MG63 (cell line): ENCODE data around the gene ARHGAP19. TPM values are rescaled to one million over a fixed set of nuclear protein-coding genes. Genes with fewer than 3 reads are reported as not detected.

Experiments
- DNase-seq: peaks from one replicate; pipeline ENCODE4 v3.0.0-alpha.2; 2020
- H3K27me3 ChIP-seq: fragments of 250-450 bp; sonication (Bioruptor Pico); 2 replicates; pipeline ENCODE4 v1.5.1; 2020; ENCODE audit warnings: mild to moderate bottlenecking, moderate library complexity
- H3K36me3 ChIP-seq: fragments of 250-450 bp; sonication (Bioruptor Pico); 2 replicates; pipeline ENCODE4 v1.5.1; 2020; ENCODE audit warnings: mild to moderate bottlenecking, moderate library complexity
- H3K4me3 ChIP-seq: fragments of 250-450 bp; sonication (Bioruptor Pico); 2 replicates; pipeline ENCODE4 v1.5.1; 2020; ENCODE audit warnings: mild to moderate bottlenecking, moderate library complexity
- H3K9me3 ChIP-seq: fragments of 250-450 bp; sonication (Bioruptor Pico); 2 replicates; pipeline ENCODE4 v1.5.1; 2020; ENCODE audit warnings: mild to moderate bottlenecking, moderate library complexity
- total RNA-seq: library from RNA; depleted of rRNA; stranded (reverse); fragments of >200 nt; shearing (Covaris generic); gene quantifications from 2 replicates; pipeline ENCODE4 v1.2.3, GENCODE V29; 2014; ENCODE audit warnings: low replicate concordance

The ARHGAP19 gene
- total RNA-seq, 1 experiment from 2014 or later: 3.2 TPM

DNA sequence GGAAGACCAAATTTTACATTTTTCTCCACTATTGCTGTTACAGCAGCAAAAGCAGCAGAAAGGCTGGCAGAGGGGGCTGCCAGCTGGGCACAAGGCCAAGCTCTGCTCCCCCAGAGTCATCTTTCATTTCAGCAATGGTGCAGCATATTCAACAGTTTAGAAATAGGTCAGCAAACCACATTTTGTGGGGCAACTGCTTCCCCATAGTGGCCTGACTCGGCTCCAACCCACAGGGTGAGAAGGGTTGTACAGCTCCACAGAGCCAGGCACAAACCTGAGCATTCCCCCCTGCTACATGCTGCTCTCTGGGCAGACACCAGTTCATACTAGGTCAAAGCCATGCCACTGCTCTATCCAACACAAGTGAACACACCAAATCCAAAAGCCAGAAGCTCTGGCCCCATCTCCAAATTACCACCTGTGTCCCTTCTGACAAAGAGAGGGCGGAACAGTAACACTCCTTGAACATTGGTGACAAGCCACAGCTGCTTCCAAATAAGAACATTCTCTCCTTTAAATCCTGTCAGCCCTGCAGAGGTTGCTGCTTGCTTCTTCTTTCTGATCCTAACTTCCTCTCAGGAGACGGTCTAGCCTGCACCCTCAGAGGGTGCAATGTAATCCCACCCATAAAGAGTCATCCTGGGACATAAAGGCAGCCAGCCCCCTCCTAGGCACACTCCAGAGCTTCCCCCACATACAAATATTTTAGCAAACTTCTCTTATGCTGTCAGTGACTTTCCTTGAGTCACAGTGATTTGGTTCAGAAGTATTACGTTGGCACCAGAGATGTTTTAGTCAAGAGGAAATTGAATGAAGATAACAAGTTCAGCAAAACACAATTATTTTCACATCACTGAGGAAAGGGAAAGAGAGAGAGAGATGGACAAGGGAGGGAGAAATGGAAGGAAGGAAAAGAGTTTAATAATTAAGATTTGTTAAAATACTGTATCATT lies 67.7 kb downstream of the ARHGAP19 start:
- no peaks in the 10 kb centered on the region for H3K9me3 ChIP-seq
- no peak overlapping the region for H3K4me3 ChIP-seq
- DNase-seq: no peak
- H3K36me3 ChIP-seq: no peaks in the 10 kb centered on the region
- H3K27me3 ChIP-seq: no peaks in the 10 kb centered on the region

DNA sequence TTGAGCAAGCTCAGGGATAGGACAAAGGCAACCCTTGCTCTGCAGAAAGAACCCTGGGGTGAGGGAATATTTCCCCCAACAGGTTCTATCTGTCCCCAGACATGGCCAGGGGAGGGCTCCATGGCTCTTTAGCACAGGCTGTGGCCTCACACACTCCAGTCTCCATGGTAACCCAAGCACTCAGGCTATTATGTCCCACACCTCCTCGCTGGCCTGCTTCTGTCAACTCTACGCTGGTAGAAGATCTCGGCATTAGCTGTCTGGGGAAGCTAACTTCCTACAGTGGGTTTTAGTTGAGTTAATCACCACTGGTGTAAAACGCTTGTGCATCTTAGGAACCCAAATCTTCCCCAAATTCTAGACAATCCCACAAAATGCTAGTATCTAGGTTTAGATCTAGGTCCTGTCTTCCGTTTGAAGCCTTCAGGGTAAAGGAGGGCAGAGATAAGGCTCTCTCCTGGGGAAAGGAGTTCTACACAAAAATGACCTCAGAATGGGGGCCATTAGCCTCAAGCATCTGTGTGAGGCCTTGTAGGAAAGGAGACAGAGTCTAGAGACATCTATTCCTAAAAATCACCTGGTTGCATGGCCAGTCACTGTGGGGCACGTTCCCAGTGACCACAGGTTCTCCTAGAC lies 70.0 kb downstream of the ARHGAP19 start:
- no peak for DNase-seq
- H3K9me3 ChIP-seq: no peaks in the 10 kb centered on the region
- H3K27me3 ChIP-seq: no peaks in the 10 kb centered on the region
- no peak overlapping the region for H3K4me3 ChIP-seq
- H3K36me3 ChIP-seq: no peaks in the 10 kb centered on the region

GRCh38 chr10:97220355-97220754 lies 72.1 kb downstream of the ARHGAP19 start:
- H3K9me3 ChIP-seq: no peaks in the 10 kb centered on the region
- no peak for DNase-seq
- no peak overlapping the region for H3K4me3 ChIP-seq
- no peaks in the 10 kb centered on the region for H3K27me3 ChIP-seq
- H3K36me3 ChIP-seq: no peaks in the 10 kb centered on the region

DNA sequence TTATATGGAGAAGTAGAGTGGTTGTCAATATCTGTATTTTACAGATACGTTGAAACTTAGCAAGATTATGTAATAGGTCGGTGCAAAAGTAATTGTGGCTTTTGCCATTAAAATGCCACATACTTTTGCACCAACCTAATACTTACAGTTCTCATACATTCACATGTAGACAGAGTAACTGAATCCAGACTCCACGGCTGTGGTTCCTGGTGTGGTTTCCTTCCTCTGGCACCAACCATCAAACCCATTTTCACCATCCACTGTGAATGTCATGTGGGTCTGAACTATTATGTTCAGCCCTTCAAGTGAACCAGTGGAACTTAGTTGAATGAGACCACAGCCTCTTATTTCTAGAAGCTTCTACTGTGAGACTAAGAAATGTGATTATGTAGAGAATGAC lies 75.1 kb downstream of the ARHGAP19 start:
- Histone ChIP-seq H3K27me3 (no peaks in the 10 kb centered on the region), H3K9me3 (no peaks in the 10 kb centered on the region), H3K36me3 (no peaks in the 10 kb centered on the region), H3K4me3 (no peak overlapping the region)
- DNase-seq: no peak

DNA sequence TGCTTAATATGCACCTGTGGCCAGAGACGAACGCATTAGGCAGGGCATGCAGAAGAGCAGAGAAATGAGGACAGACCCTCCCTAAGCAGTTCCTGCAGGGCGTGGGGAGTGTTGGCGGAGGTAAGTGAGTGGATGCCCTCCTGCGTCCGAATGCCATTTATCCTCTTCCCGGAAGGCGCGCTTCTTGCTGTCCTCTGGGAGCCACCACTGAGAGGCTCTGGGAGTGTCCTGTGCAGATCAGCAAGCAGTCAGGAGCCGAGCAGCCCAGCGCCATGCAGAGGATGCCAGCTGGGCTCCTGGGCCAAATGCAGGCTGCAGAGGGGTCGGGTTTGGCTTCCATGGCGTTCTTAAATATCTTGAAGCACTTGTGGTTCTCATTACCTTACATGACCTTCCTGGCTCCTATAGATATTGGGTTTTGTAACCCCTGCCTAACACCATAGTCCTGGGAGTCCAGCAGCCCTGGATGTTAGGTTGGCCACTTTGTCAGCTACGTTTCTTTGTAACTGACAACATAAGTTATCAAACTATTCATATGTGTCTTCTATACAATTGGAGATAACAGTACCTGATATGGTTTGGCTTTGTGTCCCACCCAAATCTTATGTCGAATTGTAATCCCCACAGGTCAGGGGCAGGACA lies 76.7 kb downstream of the ARHGAP19 start:
- Histone ChIP-seq H3K27me3 (no peaks in the 10 kb centered on the region), H3K4me3 (no peak overlapping the region), H3K36me3 (no peaks in the 10 kb centered on the region), H3K9me3 (no peaks in the 10 kb centered on the region)
- DNase-seq: no peak

- DNase-seq: no peak
- H3K27me3 ChIP-seq: no peaks in the 10 kb centered on the region
- no peaks in the 10 kb centered on the region for H3K36me3 ChIP-seq
- no peak overlapping the region for H3K4me3 ChIP-seq
- no peaks in the 10 kb centered on the region for H3K9me3 ChIP-seq
Measured at GRCh38 chr10:97213431-97213830, 79.0 kb downstream of the ARHGAP19 start.

GRCh38 chr10:97211229-97211628 lies 81.2 kb downstream of the ARHGAP19 start:
- Histone ChIP-seq H3K36me3 (no peaks in the 10 kb centered on the region), H3K9me3 (no peaks in the 10 kb centered on the region), H3K4me3 (no peak overlapping the region), H3K27me3 (no peaks in the 10 kb centered on the region)
- no peak for DNase-seq

GRCh38 chr10:97210543-97210960 lies 81.9 kb downstream of the ARHGAP19 start:
- no peaks in the 10 kb centered on the region for H3K9me3 ChIP-seq
- DNase-seq: peak; percentile 31
- no peaks in the 10 kb centered on the region for H3K27me3 ChIP-seq
- no peak overlapping the region for H3K4me3 ChIP-seq
- no peaks in the 10 kb centered on the region for H3K36me3 ChIP-seq

DNA sequence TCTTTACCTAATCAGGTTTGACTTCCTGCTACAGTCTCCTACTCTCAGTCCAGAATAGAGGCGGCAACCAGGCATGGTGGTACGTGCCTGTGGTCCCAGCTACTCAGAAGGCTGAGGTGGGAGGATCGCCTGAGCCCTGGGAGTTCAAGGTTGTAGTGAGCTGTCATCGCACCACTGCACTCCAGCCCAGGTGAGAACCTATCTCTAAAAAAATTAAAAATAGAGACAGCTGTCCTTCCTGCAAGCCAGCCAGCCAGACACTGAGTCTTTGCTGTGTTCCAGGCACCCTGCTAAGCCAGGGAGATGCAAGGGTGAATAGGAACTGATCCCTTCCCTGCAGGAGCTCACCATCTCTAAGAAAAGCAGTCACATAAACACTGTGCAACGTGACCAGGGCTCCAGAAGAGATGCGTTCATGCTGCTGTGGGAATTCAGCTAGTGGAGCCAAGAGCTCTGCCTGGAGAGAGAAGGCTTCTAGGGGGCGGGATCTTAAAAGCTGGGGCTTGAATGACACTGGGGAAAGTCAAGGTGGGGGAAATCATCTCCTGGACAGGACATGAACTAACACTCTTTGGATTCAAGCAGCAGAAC lies 84.6 kb downstream of the ARHGAP19 start:
- no peaks in the 10 kb centered on the region for H3K9me3 ChIP-seq
- H3K36me3 ChIP-seq: no peaks in the 10 kb centered on the region
- no peaks in the 10 kb centered on the region for H3K27me3 ChIP-seq
- no peak overlapping the region for H3K4me3 ChIP-seq
- DNase-seq: no peak

GRCh38 chr10:97207131-97207530 lies 85.3 kb downstream of the ARHGAP19 start:
- no peaks in the 10 kb centered on the region for H3K9me3 ChIP-seq
- H3K4me3 ChIP-seq: no peak overlapping the region
- no peaks in the 10 kb centered on the region for H3K27me3 ChIP-seq
- DNase-seq: no peak
- no peaks in the 10 kb centered on the region for H3K36me3 ChIP-seq

DNA sequence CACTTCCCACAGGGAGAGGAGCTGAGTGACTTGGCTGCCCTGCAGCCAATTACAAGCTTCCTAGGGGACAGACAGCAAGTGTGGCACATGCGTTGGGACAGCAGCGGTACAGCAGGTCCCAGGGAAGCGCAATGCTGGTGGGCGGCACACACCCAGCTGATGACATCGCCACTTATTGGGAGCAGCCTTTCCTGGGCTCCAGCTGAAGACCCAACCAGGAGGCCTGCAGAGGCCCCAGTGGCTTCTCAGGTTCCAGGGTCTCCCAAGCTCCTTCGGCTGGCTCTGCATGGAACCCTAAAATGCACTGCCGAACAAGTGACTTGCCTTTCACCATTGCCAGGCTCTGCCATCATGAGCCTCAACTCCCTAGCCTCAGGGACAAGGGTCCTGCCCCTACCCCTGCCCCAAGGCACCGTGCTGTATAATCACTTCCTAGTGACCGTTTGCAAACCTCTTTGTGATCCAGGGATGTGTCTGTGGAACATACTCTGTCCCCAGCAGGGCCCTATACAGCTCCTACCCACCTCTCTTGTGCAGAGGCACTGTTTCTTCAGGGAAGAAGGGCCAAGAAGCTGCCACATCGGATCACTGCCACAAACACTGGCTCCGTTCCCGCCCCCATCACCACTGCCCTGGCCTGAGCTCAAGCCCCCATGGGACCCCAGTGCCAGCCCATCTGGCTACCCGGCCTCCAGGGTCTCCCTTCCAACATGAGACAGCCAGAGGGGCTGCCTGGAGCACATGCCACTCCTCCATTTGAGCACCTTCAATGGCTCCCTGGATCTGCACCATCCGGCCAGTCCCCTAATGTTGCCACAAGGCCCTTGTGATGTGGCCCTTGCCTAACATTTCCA lies 87.4 kb downstream of the ARHGAP19 start:
- DNase-seq: no peak
- Histone ChIP-seq H3K27me3 (no peaks in the 10 kb centered on the region), H3K9me3 (no peaks in the 10 kb centered on the region), H3K4me3 (no peak overlapping the region), H3K36me3 (no peaks in the 10 kb centered on the region)

GRCh38 chr10:97203220-97203619 lies 89.2 kb downstream of the ARHGAP19 start:
- no peak overlapping the region for H3K4me3 ChIP-seq
- no peaks in the 10 kb centered on the region for H3K9me3 ChIP-seq
- no peaks in the 10 kb centered on the region for H3K27me3 ChIP-seq
- no peak for DNase-seq
- no peaks in the 10 kb centered on the region for H3K36me3 ChIP-seq

DNA sequence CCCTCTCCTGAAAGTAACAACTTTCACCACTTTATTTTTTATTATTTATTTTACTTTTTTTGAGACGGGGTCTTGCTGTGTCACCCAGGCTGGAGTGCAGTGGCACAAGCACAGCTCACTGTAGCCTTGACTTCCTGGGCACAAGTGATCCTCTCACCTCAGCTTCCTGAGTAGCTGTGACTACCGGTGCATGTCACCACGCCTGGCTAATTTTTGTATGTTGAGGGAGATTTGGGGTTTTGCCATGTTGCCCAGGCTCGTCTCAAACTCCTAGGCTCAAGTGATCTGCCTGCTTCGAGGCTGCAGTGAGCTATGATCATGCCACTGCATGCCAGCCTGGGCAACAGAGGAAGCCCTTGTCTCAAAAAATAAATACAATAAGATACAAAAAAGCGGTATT lies 91.8 kb downstream of the ARHGAP19 start:
- no peak for DNase-seq
- H3K9me3 ChIP-seq: no peaks in the 10 kb centered on the region
- no peak overlapping the region for H3K4me3 ChIP-seq
- no peaks in the 10 kb centered on the region; the same call in 1 of the 2 replicates for H3K27me3 ChIP-seq
- no peaks in the 10 kb centered on the region for H3K36me3 ChIP-seq

GRCh38 chr10:97199152-97199551 lies 93.3 kb downstream of the ARHGAP19 start:
- no peaks in the 10 kb centered on the region; the same call in 1 of the 2 replicates for H3K27me3 ChIP-seq
- H3K4me3 ChIP-seq: no peak overlapping the region
- no peak for DNase-seq
- H3K36me3 ChIP-seq: no peaks in the 10 kb centered on the region
- H3K9me3 ChIP-seq: no peaks in the 10 kb centered on the region

DNA sequence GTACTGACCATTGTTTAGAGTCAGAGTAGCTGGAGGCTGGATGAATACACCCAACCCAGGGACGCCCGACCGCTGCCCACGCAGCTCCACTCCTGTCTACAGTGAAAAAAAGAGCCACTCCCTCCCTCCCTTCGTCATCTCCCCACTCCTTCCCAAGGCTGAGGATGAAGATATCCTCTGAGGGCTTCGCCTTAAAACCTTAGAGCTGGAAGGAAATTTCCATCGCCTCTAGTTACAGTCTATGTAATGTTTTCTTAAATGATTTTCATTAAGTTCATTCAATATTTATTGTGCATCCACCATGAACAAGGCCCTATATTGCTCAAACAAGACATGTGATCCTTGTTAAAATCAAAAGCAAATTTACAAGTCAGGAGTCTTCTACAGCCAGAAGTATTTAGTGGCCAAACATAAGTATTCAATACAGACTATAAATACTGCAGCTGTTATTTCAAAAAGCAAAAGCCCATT lies 95.4 kb downstream of the ARHGAP19 start:
- no peak for DNase-seq
- no peaks in the 10 kb centered on the region; the same call in 1 of the 2 replicates for H3K27me3 ChIP-seq
- H3K9me3 ChIP-seq: no peaks in the 10 kb centered on the region
- no peak overlapping the region for H3K4me3 ChIP-seq
- no peaks in the 10 kb centered on the region for H3K36me3 ChIP-seq
